AG09319 (cell line): ENCODE measurements around the gene ADD3.

Source experiments
- DNase-seq: peaks from one replicate; pipeline ENCODE4 v3.0.0-alpha.2; 2010; ENCODE audit warnings: low read depth; ENCODE audit errors: extremely low read depth
- CTCF ChIP-seq: IDR thresholded peaks from 2 replicates; pipeline ENCODE4 v1.5.1; 2011; ENCODE audit warnings: low read depth, mild to moderate bottlenecking, inconsistent platforms, low read length, moderate library complexity

Gene ADD3

DNA sequence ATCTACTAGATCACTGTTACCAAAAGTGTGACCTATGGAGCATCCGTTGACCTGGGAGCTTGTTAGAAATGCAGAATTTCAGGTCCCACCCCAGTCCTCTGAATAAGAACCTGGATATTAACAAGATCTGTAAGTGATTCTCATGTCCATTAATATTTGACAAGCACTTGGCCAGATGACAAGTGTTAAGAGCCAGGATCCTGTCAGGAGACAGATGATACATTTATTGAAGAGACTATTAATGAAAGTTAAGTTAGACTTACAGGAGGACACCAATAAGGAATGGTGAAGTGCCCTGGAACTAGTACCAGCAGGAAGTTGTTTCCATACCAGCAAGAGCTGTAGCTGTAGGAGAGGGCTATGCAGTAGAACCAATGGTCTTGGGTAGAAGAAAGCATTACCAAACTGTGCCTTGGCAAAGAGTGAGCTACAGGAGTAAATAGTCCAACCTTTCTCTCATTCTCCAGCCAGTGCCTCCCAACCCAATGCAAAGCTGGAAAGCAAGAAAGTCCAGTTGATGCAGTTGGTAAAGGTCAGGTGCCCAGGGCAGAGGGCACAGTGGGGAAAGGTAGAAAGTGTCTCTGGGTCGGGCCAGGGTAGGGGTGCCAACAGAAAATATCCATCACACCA is 35.3 kb upstream of the ADD3 start:
- DNase-seq, result no peak
- no peak for TF ChIP-seq CTCF

DNA sequence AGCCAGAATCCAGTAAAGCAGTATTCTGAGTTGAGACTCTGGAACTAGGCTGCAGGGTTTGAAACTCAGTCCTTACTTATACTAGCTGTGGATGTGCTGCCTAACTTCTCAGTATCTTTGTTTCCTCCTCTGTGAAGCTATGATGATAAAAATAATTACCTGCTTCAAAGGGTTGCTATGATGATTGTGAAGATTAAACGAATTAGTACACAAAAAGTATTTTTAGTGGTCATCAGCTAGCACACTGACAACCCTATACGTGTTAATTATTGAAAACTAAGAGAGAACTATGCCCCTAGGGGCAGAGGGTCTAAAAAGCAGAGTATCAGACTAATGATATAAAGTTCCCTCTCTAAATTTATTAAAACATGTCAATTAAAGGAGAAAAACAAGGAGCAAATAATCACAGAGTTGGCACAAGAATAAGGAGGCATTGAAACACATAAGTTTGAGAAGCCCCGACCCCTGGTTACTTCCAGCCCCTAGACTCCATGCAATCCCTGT is 34.4 kb upstream of the ADD3 start:
- TF ChIP-seq CTCF, result no peak
- DNase-seq, result no peak

DNA sequence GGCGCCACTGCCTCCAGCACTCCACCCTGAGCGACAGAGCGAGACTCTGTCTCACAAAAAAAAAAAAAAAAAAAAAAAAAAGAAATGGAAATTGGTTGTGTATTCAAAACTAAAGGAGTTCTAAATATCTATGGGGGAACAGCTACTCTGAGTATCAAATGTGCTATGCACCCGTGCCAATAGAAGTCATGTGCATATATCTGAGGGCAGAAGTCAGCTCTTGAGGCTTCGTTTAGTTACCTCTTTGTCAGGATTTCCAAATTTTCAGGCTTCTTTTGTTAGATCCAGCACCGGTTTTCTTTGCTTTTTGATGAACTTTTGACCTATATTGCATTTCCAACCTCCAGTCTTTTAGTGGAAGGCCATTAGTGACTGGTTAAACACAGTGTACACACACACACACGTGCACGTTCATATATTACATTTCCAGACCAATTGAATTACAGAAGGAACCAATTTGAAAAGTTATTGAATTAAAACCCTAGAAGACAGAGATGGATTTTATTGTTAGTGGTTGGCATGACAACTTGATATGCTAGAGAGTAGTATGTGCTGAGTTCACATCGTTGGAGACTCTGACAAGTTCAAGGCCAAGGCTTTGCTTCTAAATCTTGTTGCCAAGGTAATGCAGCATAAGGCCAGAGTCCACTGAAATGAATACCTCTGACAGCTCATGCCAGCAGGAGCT is 33.1 kb upstream of the ADD3 start:
- DNase-seq, result no peak
- no peak for TF ChIP-seq CTCF

GRCh38 chr10:109975244-109976190 is 32.3 kb upstream of the ADD3 start:
- DNase-seq, result no peak

GRCh38 chr10:109976681-109977080 is 31.1 kb upstream of the ADD3 start:
- no peak for DNase-seq
- TF ChIP-seq CTCF, result no peak

More at GRCh38 chr10:109975244-109976190, 32.3 kb upstream of the ADD3 start:
- TF ChIP-seq CTCF, result no peak

DNA sequence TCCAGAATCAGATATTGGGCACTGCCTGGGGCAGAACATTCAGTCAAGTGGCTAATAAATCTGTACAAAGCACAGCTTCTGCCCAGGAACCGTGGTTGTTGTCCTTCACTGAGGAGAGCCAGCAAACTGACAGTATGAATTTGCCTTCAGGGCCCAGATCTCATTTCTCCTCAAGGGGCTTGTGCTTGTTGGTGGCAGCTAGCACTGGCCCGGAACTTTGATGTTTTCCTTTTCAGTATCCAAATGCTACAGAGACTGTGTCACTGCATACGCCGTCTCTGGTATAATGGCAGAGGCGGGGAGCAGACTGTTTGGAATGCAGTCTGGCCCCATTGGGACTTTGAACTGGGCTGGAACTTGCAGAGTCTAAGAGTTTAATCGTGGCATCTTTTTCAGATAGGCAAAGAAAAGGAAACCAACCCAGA is 30.4 kb upstream of the ADD3 start:
- no peak for DNase-seq
- TF ChIP-seq CTCF, result no peak
